GM12891 (cell line): ENCODE data around the gene DARS1.

Source experiments
- DNase-seq: peaks from one replicate; pipeline ENCODE4 v3.0.0; 2011; ENCODE audit warnings: low spot score; ENCODE audit not compliant: insufficient read length
- FAIRE-seq: peaks from 2 replicates; lab custom pipeline; 2011; peaks lifted over from hg19 to GRCh38; lab: Jason Lieb, UNC
- PAX5 ChIP-seq: IDR thresholded peaks from 2 replicates; pipeline ENCODE4 v1.6.1; 2011; ENCODE audit warnings: low read length, moderate library complexity, mild to moderate bottlenecking; ENCODE audit not compliant: insufficient read depth, severe bottlenecking
- POLR2A ChIP-seq: IDR thresholded peaks from 2 replicates; pipeline ENCODE4 v1.6.1; 2011; ENCODE audit warnings: low read depth, low read length, control low read depth
- POLR2AphosphoS5 ChIP-seq: IDR thresholded peaks from 2 replicates; pipeline ENCODE4 v1.6.1; 2011; ENCODE audit warnings: low read depth, low read length, control low read depth
- POU2F2 ChIP-seq: IDR thresholded peaks from 2 replicates; pipeline ENCODE4 v1.6.1; 2011; ENCODE audit warnings: low read depth, mild to moderate bottlenecking, control low read depth, low read length, moderate library complexity
- SPI1 ChIP-seq: IDR thresholded peaks from 2 replicates; pipeline ENCODE4 v1.6.1; 2011; ENCODE audit warnings: low read depth, low read length, control low read depth
- TAF1 ChIP-seq: IDR thresholded peaks from 2 replicates; pipeline ENCODE4 v1.6.1; 2011; ENCODE audit warnings: low read depth, low read length, control low read depth

Gene DARS1

DNA sequence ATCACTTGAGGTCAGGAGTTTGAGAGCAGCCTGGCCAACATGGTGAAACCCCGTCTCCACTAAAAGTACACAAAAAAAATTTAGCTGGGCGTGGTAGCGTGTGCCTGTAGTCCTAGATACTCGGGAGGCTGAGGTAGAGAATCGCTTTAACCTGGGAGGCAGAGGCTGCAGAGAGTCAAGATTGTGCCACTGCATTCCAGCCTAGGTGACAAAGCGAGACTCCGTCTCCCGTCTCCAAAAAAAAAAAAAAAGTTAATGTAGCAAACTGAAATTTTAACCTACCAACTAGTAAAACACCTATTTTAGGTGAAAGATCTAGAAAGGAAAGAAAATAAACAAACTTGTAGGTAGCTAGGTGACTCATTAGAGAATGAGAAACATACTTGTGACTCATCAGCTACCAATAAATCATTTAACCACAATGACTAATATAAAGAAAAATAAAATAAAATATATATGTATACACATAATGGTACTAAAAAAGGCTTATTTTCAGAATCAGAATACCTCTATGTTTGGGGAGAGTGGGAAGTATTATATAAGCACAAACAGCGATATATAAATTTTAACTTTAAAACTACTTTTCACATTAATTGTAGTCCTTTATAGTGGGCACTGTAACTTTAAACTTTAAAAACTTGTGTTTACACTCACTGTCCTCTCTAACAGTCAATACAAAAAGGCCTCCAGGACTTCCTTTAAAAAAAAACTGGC lies 36.6 kb downstream of the DARS1 start:
- DNase-seq (no peak), FAIRE-seq (peak; percentile 26)
- TF ChIP-seq POLR2AphosphoS5 (no peak), TAF1 (no peak), SPI1 (no peak), POU2F2 (no peak), PAX5 (no peak), POLR2A (no peak)

DNA sequence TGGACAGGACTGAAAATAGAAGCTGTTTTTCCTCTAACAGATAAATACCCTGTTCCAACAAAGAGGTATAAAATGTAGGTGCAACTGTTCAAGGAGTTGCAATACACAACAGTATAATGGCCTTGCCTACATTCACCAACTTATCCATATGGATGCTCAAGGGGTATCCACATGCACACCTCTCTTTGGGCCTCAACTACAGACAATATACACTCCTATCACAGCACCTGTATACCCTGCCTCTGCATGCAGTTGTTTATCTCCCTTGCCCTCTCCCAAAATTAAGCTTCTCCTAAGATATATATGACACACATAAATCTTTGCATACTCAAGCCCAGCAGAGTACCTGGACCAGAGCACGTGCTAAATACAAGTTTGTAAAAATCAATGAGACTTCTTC lies 37.3 kb downstream of the DARS1 start:
- TF ChIP-seq PAX5, result no peak
- no peak for TF ChIP-seq SPI1
- TF ChIP-seq POLR2AphosphoS5, result no peak
- TF ChIP-seq POU2F2, result no peak
- no peak for TF ChIP-seq TAF1
- TF ChIP-seq POLR2A, result no peak
- no peak for DNase-seq
- peak; percentile 76 for FAIRE-seq

GRCh38 chr2:135947483-135947882 lies 37.9 kb downstream of the DARS1 start:
- FAIRE-seq (no peak), DNase-seq (no peak)
- no peak for TF ChIP-seq POLR2AphosphoS5
- no peak for TF ChIP-seq POU2F2
- TF ChIP-seq PAX5, result no peak
- TF ChIP-seq TAF1, result no peak
- no peak for TF ChIP-seq POLR2A
- TF ChIP-seq SPI1, result no peak

DNA sequence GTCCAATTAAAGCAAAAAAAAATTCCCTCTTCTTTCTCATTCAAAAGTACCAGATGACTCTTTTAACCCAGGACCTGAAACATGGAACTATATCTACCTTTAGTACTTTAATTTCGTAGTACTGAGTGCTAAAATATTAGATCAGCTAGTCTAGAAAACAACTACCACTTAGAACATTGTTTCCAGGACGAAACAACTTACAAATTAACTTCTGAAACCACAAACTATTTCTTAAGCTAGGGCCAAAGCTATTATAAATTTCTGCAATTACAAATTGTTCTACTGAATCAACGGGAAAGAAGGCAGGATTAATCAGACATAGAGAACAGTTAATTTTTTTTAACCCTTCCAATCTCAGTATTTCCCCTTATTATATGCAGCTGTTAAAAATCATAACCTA lies 39.9 kb downstream of the DARS1 start:
- no peak for DNase-seq
- no peak for TF ChIP-seq TAF1
- TF ChIP-seq POLR2AphosphoS5, result no peak
- no peak for TF ChIP-seq SPI1
- no peak for TF ChIP-seq POU2F2
- TF ChIP-seq POLR2A, result no peak
- no peak for TF ChIP-seq PAX5
- FAIRE-seq, result peak; percentile 51

GRCh38 chr2:135944625-135945024 lies 40.8 kb downstream of the DARS1 start:
- DNase-seq (no peak), FAIRE-seq (no peak)

DNA sequence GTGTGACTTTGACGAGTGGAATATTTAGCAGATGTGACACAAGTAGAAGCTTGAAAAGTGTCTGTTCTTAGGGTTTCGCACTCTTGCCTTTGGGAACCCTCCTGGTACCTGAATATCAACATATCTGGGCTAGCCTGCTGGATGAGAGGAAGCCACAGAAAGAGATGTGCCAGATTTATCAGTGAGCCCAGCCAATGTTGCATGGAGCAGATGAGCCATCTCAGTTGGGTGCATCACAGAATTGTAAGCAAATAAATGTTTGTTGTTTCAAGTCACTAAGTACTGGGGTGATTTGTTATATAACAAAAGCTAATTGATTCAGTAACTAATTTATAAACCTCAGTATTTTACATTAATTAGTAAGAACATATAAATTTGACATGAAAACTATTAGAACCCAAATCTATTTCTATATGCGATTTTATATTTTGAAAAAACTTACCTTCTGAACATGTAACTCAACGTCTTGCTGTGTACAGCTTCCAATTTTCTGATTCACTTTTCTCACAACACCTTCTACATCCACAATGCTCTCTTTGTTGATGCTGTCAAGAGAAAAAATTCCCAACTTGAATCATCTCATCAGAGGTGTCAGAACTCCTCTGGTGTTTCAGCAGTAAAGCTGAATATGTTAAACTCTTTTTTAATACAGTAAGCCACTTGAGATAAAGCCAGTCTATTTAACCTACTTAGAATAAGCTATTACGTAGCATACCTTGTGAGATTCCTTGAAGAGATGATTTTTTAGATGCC lies 42.3 kb downstream of the DARS1 start:
- DNase-seq (no peak), FAIRE-seq (peak; percentile 61)

More at GRCh38 chr2:135944625-135945024, 40.8 kb downstream of the DARS1 start:
- TF ChIP-seq POU2F2, result no peak
- no peak for TF ChIP-seq TAF1
- no peak for TF ChIP-seq POLR2A
- TF ChIP-seq POLR2AphosphoS5, result no peak
- no peak for TF ChIP-seq SPI1
- no peak for TF ChIP-seq PAX5

DNA sequence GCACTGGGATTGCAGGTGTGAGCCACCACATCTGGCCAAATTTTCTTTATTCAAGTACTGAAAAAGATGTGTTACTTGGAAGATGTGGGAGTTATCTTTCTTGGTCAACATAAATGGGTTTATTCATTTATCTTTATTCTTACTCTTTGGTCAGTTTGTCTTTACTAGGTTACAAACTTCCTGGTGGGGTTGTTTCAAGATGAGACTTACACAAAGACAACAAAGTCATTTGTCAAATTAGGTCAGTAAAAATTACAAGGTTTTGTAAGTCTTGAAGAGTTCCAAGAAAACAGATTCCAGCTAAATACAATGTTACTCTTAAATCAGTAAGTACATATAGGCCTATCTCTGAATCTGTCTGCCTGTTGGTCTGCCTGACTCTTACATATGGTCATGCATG lies 48.9 kb downstream of the DARS1 start:
- FAIRE-seq (no peak), DNase-seq (no peak)
- TF ChIP-seq PAX5 (no peak), SPI1 (no peak), TAF1 (no peak), POLR2A (no peak), POU2F2 (no peak), POLR2AphosphoS5 (no peak)

More for the DNA sequence above, 42.3 kb downstream of the DARS1 start:
- TF ChIP-seq TAF1 (no peak), POLR2AphosphoS5 (no peak), POU2F2 (no peak), POLR2A (no peak)

DNA sequence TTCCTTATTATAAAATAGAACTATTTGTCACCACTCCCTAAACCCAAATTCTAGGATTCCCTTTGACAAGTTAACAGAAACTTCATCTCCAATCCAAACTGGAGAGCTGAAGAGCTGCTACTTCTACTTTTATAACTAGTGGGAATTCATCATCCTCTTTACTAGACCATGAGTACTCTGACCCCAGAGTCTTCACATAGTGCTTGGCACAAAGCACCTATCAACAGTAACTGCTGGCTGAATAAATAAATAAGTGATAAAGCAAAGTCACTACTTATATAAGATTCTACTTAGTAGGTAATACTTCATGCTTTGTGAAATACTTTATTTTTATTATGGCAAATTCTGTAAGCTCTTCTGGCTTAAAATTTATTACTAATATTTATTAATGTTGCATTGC lies 49.5 kb downstream of the DARS1 start:
- no peak for TF ChIP-seq POLR2AphosphoS5
- no peak for TF ChIP-seq PAX5
- no peak for TF ChIP-seq SPI1
- TF ChIP-seq POLR2A, result no peak
- TF ChIP-seq TAF1, result no peak
- TF ChIP-seq POU2F2, result no peak
- FAIRE-seq (no peak), DNase-seq (no peak)

DNA sequence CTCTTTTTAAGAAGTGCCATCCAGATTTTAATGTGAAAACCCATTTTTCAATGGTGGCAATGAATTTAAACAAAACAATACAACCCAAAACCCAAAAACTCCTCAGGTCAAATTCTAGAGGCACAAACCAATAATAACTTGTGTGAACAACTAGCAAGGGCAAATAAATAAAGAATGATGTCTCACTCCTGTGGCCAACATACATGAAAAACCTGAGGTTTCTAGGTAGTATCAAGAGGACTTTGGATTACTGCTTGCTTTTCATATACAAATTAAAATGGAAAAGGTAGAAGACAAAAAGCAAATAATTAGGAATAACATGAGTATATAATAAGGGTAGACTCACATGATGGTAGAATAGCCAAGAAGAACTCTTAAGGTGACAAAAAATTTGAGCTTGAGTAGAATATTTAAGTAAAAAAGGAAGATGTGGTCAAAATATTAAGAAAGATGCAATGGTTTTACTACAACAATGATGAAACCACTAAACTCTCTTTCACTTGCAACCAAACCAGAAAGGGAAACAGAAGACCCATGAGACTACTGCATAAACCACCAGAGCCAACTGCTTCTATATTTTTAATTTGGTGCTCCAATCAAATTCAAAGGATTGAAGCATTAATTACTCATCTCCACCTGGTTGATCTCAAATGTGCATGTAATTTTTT lies 53.5 kb downstream of the DARS1 start:
- FAIRE-seq, result peak; percentile 55
- TF ChIP-seq TAF1, result no peak
- no peak for TF ChIP-seq POU2F2
- TF ChIP-seq PAX5, result no peak
- TF ChIP-seq SPI1, result no peak
- no peak for TF ChIP-seq POLR2A
- no peak for TF ChIP-seq POLR2AphosphoS5
- DNase-seq, result no peak

GRCh38 chr2:135926605-135927004 lies 58.8 kb downstream of the DARS1 start:
- DNase-seq (no peak), FAIRE-seq (peak; percentile 52)
- TF ChIP-seq PAX5, result no peak
- TF ChIP-seq SPI1, result no peak
- TF ChIP-seq TAF1, result no peak
- no peak for TF ChIP-seq POLR2A
- TF ChIP-seq POU2F2, result no peak
- no peak for TF ChIP-seq POLR2AphosphoS5
